HL-60/S4 (cell line): ENCODE data around the gene SYNGR3.
"Not testable (repeated sequence)": the region's sequence is repeated elsewhere in the genome, so short reads cannot be mapped to it uniquely, and the experiment has no call there.

Source experiments
- in situ Hi-C: fragments of 300-500 bp; cut with MboI; formaldehyde crosslinking; loops from 2 replicates; pipeline ENCODE4 v1.14.3; 2022; ENCODE audit warnings: low sequenced_read_pairs

Gene SYNGR3

GRCh38 chr16:1959269-1960039 is 30.3 kb upstream of the SYNGR3 start, which contains the start of gene NDUFB10:
TSS of gene NDUFB10 (plus strand) at chr16:1959538. CDS start at chr16:1959625, 87 bp downstream.
- in situ Hi-C loops, result no loop called here

GRCh38 chr16:1960665-1961630 is 28.8 kb upstream of the SYNGR3 start:
- in situ Hi-C loops, result no loop called here

GRCh38 chr16:1961651-1962067 is 28.1 kb upstream of the SYNGR3 start:
- in situ Hi-C loops, result no loop called here

- in situ Hi-C loops, result not testable (repeated sequence)
Observed at GRCh38 chr16:1962161-1963153, 27.3 kb upstream of the SYNGR3 start.

GRCh38 chr16:1963806-1964505 is 25.8 kb upstream of the SYNGR3 start:
- in situ Hi-C loops, result no loop called here

GRCh38 chr16:1964506-1965395 is 25.0 kb upstream of the SYNGR3 start, which contains the start of gene RPS2:
TSS of gene RPS2 (minus strand) at chr16:1964826. CDS start at chr16:1964625, 201 bp downstream.
- in situ Hi-C loops, result no loop called here

- in situ Hi-C loops, result no loop called here
Observed at GRCh38 chr16:1965396-1966001, 24.3 kb upstream of the SYNGR3 start.

GRCh38 chr16:1966460-1966859 is 23.3 kb upstream of the SYNGR3 start, which contains the start of gene RNF151:
TSS of gene RNF151 (plus strand) at chr16:1966856. CDS start at chr16:1966882, 26 bp downstream.
- in situ Hi-C loops, result no loop called here

- in situ Hi-C loops, result no loop called here
Observed at GRCh38 chr16:1968146-1968953, 21.4 kb upstream of the SYNGR3 start.

- in situ Hi-C loops, result no loop called here
Observed at GRCh38 chr16:1971796-1972489, 17.8 kb upstream of the SYNGR3 start, which contains the start of gene TBL3. TSS of gene TBL3 (plus strand) at chr16:1972053. CDS start at chr16:1972165, 112 bp downstream.

GRCh38 chr16:1972490-1972877 is 17.3 kb upstream of the SYNGR3 start:
- in situ Hi-C loops, result no loop called here

GRCh38 chr16:1973461-1974156 is 16.2 kb upstream of the SYNGR3 start:
- in situ Hi-C loops, result no loop called here

GRCh38 chr16:1974157-1975070 is 15.4 kb upstream of the SYNGR3 start:
- in situ Hi-C loops, result no loop called here

- in situ Hi-C loops, result no loop called here
Observed at GRCh38 chr16:1975432-1976215, 14.1 kb upstream of the SYNGR3 start.
